HG03558 (cell line): Measurements from ENCODE around the gene CLASP2.

Experiments used
- ATAC-seq: cut with Tn5 transposase; IDR thresholded peaks from one replicate; pipeline ENCODE4 v1.9.1; 2021; ENCODE audit warnings: moderate number of reproducible peaks; ENCODE audit not compliant: unreplicated experiment; ENCODE audit errors: extremely low read depth

The CLASP2 gene

GRCh38 chr3:33575311-33575710 lies 142.7 kb downstream of the CLASP2 start:
- no peak for ATAC-seq

GRCh38 chr3:33557829-33558228 lies 160.2 kb downstream of the CLASP2 start:
- no peak for ATAC-seq

GRCh38 chr3:33557279-33557678 lies 160.8 kb downstream of the CLASP2 start:
- ATAC-seq = no peak

GRCh38 chr3:33547101-33547500 lies 171.0 kb downstream of the CLASP2 start:
- no peak for ATAC-seq

GRCh38 chr3:33544126-33544525 lies 173.9 kb downstream of the CLASP2 start:
- no peak for ATAC-seq

GRCh38 chr3:33543601-33544000 lies 174.5 kb downstream of the CLASP2 start:
- no peak for ATAC-seq

GRCh38 chr3:33541918-33542317 lies 176.1 kb downstream of the CLASP2 start:
- ATAC-seq = no peak

- no peak for ATAC-seq
These were observed 179.2 kb downstream of the CLASP2 start for GRCh38 chr3:33538678-33539339.

- no peak for ATAC-seq
These were observed 180.9 kb downstream of the CLASP2 start for GRCh38 chr3:33537133-33537532.

GRCh38 chr3:33526787-33527186 lies 191.3 kb downstream of the CLASP2 start:
- ATAC-seq = no peak

GRCh38 chr3:33525232-33525631 lies 192.8 kb downstream of the CLASP2 start:
- no peak for ATAC-seq

GRCh38 chr3:33523093-33523667 lies 194.9 kb downstream of the CLASP2 start:
- ATAC-seq = no peak

- ATAC-seq = no peak
These were observed 196.3 kb downstream of the CLASP2 start for GRCh38 chr3:33521736-33522135.

- ATAC-seq = no peak
These were observed 204.7 kb downstream of the CLASP2 start for GRCh38 chr3:33513262-33513863.

- no peak for ATAC-seq
These were observed 213.0 kb downstream of the CLASP2 start for GRCh38 chr3:33505027-33505426.

- no peak for ATAC-seq
These were observed 221.6 kb downstream of the CLASP2 start for GRCh38 chr3:33496449-33496848.

- no peak for ATAC-seq
These were observed 226.3 kb downstream of the CLASP2 start for GRCh38 chr3:33491721-33492120.

- ATAC-seq = no peak
These were observed 227.3 kb downstream of the CLASP2 start for GRCh38 chr3:33490641-33491241.

- no peak for ATAC-seq
These were observed 229.4 kb downstream of the CLASP2 start for GRCh38 chr3:33488683-33489082.

GRCh38 chr3:33488246-33488645 lies 229.8 kb downstream of the CLASP2 start:
- no peak for ATAC-seq

GRCh38 chr3:33482111-33482521 lies 235.9 kb downstream of the CLASP2 start:
- no peak for ATAC-seq
